ENCODE results near the gene CCDC92B.

Gene CCDC92B

DNA sequence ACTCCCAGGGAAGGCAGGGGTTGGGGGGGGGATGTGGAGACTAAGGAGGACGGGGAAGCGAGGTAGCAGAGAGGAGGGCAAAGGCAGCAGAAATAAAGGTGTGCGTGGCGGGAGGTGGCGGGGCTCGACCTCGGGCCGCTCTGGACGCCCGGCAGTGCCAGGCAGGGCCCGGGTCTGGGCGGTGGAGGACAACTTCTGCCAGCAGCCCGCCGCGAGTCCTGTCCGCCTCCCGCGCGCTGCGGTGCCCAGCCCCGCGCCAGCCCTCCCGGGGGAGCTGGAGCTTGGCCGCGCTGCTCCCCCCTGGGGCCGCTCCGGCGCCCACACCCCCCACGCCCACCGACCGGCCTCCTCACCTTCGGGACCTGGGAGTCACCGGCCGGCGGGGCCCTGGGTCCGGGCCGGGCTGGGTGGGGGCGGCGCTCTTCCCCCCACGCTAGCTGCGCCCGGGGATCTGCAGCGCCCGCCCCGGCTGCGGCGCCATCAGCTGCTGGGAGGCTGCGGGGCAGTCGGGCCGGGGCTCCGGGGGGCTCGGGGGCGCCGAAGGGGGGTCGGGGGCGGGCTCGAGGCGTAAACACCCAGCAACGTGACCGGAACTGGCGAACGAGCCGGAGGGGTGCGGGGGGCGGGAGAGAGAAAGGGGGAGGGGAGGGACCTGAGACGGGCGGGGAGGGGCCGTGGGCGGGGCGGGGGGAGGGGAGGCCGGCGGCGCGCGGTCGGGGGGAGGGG, at the start of gene CCDC92B:
TSS of gene CCDC92B (minus strand) at position 595 of the 726 bp plus-strand sequence. CDS start 14,507 bp downstream, outside the sequence.
- TF ChIP-seq, protein P1, sequence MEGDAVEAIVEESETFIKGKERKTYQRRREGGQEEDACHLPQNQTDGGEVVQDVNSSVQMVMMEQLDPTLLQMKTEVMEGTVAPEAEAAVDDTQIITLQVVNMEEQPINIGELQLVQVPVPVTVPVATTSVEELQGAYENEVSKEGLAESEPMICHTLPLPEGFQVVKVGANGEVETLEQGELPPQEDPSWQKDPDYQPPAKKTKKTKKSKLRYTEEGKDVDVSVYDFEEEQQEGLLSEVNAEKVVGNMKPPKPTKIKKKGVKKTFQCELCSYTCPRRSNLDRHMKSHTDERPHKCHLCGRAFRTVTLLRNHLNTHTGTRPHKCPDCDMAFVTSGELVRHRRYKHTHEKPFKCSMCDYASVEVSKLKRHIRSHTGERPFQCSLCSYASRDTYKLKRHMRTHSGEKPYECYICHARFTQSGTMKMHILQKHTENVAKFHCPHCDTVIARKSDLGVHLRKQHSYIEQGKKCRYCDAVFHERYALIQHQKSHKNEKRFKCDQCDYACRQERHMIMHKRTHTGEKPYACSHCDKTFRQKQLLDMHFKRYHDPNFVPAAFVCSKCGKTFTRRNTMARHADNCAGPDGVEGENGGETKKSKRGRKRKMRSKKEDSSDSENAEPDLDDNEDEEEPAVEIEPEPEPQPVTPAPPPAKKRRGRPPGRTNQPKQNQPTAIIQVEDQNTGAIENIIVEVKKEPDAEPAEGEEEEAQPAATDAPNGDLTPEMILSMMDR (conservative IDR thresholded peaks at IDR 0.05): no peak
- peak within 1 kb of the TSS; percentile 85 for H3K27ac ChIP-seq

DNA sequence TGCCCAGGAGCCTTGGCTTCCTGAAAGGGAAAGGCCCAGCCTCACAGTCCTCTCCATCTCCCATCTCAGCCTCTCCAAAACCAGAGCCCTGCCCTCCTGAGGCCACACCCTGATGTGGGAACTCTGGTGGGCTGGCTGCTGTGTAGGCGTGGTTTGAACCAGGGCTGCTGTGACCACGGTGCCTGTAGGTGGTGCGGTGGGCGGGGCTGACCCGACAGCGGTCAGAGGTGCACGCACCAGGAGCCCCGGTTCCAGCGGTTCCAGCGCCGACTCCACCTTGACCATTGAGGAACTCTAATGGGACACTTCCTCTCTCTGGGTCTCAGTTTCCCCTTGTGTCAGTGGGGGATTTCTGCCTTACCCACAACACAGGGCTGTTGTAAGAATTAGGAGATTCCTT, 49.2 kb upstream of the CCDC92B start:
- TF ChIP-seq, protein P1 (conservative IDR thresholded peaks at IDR 0.05): no peak

DNA sequence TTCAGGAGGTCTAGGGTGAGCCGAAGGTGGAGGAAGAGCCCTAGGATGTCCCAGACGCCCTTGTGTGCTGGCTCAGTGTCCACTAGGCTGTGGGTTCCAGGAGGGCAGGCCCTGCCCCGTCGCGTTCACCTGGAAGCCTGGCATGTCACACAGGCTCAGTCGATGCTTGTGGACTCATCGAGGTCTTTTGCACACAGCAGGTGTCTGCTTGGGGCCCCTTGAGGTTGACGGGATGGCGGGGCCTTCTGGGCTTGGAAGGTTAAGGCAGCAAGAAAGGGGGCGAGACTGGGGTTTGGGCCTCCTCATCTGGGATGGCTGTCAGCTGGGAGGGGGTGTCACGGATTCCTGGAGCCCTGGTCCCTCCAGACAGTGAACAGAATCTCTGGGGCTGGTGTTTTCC, 48.7 kb upstream of the CCDC92B start:
- no peak overlapping the region for H3K27ac ChIP-seq
- TF ChIP-seq, protein P1 (conservative IDR thresholded peaks at IDR 0.05): no peak

More for the DNA sequence above, 49.2 kb upstream of the CCDC92B start:
- no peak overlapping the region for H3K27ac ChIP-seq

DNA sequence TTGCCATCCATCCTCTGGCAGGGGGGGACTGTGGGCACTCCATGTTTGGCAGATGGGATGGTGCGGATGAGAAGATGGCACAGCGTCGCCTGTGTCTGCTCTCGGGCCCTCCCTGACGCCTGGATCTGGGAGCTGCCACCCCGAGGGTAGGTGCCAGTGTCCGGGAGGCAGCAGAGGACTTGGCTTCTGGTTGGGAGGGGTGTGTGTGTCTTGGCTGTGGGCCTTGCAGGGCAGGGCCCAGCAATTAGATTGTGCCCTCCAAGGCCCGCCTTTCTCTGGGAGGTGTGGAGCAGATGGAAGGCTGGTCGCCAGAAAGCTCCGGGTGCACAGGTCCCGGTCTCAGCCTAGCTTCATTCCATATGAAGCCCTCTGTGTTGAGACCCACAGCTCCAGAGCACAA, 48.2 kb upstream of the CCDC92B start:
- TF ChIP-seq, protein P1 (conservative IDR thresholded peaks at IDR 0.05): no peak
- H3K27ac ChIP-seq: no peak overlapping the region

DNA sequence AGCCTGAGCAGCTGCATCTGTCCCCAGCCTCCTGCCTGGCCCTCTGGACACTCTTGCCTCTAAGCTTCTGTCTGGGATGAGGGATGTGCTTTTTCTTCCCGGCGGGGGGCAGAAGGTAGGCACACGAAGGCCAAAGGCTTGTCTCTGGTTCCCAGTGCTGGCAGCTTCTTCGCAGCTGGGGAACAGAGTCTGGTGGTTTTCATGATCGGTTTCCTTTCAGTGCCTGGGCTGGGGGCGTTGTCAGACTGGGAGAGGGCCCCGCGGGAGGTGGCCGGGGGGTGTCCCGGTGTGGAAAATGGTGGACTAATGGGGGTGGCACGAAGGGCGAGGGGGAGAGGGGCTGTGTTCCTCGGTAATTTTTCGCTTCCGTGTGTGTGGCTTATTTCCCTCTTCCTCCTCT, 47.8 kb upstream of the CCDC92B start:
- H3K27ac ChIP-seq: no peak overlapping the region
- TF ChIP-seq, protein P1 (conservative IDR thresholded peaks at IDR 0.05): no peak

DNA sequence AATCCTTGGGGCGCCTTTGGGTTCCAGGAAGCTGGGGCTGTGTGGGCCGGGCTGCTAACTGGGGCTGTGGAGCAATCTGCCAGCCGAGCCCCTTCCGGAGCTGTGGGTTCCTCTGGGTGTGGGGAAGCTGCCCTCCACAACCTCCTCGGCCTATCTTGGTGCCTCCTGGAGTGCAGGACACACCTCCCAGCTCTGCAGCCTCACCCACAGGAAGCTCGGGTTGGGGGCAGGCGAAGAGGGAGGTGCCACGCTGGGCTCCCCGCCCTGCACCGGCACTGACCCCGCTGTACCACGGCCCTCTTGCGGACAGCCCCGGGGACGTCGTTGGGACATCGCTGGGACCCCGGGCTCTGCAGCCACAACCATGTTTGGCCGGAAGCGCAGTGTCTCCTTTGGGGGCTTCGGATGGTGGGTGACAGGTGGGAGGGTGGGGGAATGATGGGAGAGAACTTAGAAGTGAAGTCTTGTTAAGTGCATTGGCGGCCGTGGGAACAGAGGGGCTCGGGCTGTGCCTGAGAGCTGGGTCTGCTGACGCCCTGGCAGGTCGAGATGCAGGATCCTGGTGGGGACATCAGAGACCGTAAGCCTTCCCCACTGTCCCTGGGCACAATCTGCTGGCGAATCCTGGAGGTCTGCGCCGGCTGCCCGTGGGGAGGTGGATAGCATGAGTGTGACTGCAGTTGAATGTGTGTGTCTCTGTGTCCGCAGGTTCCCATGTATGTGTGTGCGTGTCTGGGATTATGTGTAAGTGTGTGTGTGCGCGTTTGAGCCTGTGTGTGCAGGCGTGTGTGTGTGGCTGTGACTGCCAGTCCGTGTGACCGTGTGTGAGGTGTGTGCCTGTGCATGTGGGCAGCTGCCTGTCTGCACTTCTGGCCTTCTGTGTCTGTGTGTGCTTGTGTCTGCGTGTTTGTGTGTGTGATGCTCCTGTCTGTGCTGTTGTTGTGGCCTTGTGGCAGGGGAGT, 47.0 kb upstream of the CCDC92B start, which contains the start of gene RAP1GAP2:
TSS of gene RAP1GAP2 (plus strand) at position 275 of the 962 bp plus-strand sequence. CDS start at position 365, 90 bp downstream.
- H3K27ac ChIP-seq: no peak within 1 kb of the TSS
- TF ChIP-seq, protein P1 (conservative IDR thresholded peaks at IDR 0.05): no peak

Measured in VCaP (cell line).